CD14-positive monocyte (primary cell): Measurements from ENCODE around the gene RAB39B. TPM values are rescaled to one million over a fixed set of nuclear protein-coding genes. Genes with fewer than 3 reads are reported as not detected.

Source experiments
- DNase-seq, 3 donors: peaks; one replicate each; pipeline ENCODE4 v3.0.0-alpha.2; 2011 to 2022
- H2AFZ ChIP-seq: 2 replicates; pipeline ENCODE4 v1.6.0; 2012; ENCODE audit warnings: mild to moderate bottlenecking, low read depth, low read length, inconsistent platforms; ENCODE audit not compliant: insufficient read depth, poor library complexity, severe bottlenecking
- H3K27ac ChIP-seq, 2 donors: 1 replicate in 1 of 2; 2 replicates in 1 of 2; pipeline ENCODE4 v1.5.1; 2012 to 2013; ENCODE audit warnings: low read length in 2 of 2, control low read depth in 1 of 2, inconsistent platforms in 1 of 2, low read depth in 1 of 2, mild to moderate bottlenecking in 1 of 2
- H3K27me3 ChIP-seq, 2 donors: one replicate each; pipeline versions ENCODE4 v1.6.0 to v1.6.1; 2011 to 2013; ENCODE audit warnings: low read length in 2 of 2; ENCODE audit not compliant: control insufficient read depth in 2 of 2, insufficient read depth in 2 of 2
- H3K36me3 ChIP-seq, 2 donors: replicated peaks in 1 of 2; 1 replicate in 1 of 2; 2 replicates in 1 of 2; pipeline versions ENCODE4 v1.5.1 to v1.6.1; 2012 to 2013; ENCODE audit warnings: low read length in 2 of 2, control low read depth in 1 of 2, inconsistent platforms in 1 of 2, mild to moderate bottlenecking in 1 of 2; ENCODE audit not compliant: insufficient read depth in 2 of 2, control insufficient read depth in 1 of 2
- H3K4me1 ChIP-seq, 2 donors: 1 replicate in 1 of 2; 2 replicates in 1 of 2; pipeline versions ENCODE4 v1.5.1 to v1.6.1; 2012 to 2013; ENCODE audit warnings: low read length in 2 of 2, control low read depth in 1 of 2, inconsistent platforms in 1 of 2, mild to moderate bottlenecking in 1 of 2, moderate library complexity in 1 of 2; ENCODE audit not compliant: insufficient read depth in 2 of 2, control insufficient read depth in 1 of 2
- H3K4me2 ChIP-seq: replicated peaks from 2 replicates; pipeline ENCODE3; 2012; ENCODE audit warnings: low read length, moderate library complexity, mild to moderate bottlenecking; ENCODE audit not compliant: poor library complexity, severe bottlenecking; ENCODE audit errors: extremely low read depth
- H3K4me3 ChIP-seq, 3 experiments: fragments of 200-600 bp in 1 of 3; sonication (generic) in 1 of 3; replicated peaks in 1 of 3; 1 replicate in 2 of 3; 2 replicates in 1 of 3; pipeline ENCODE4 v1.5.1; 2011 to 2013; ENCODE audit warnings: low read length in 3 of 3, mild to moderate bottlenecking in 3 of 3, control low read depth in 2 of 3, low read depth in 2 of 3, inconsistent platforms in 1 of 3, moderate library complexity in 1 of 3
- H3K79me2 ChIP-seq: 2 replicates; pipeline ENCODE4 v1.6.0; 2012; ENCODE audit warnings: mild to moderate bottlenecking, control low read depth, inconsistent platforms, low read length, moderate library complexity; ENCODE audit not compliant: insufficient read depth
- H3K9ac ChIP-seq: 2 replicates; pipeline ENCODE4 v1.6.0; 2017; ENCODE audit warnings: low read length, mild to moderate bottlenecking; ENCODE audit not compliant: insufficient read depth, poor library complexity, severe bottlenecking
- H3K9me3 ChIP-seq, 2 donors: replicated peaks in 1 of 2; 1 replicate in 1 of 2; 2 replicates in 1 of 2; pipeline versions ENCODE4 v1.5.1 to v1.6.1; 2012 to 2013; ENCODE audit warnings: low read length in 2 of 2, control low read depth in 1 of 2; ENCODE audit not compliant: control insufficient read depth in 1 of 2, insufficient read depth in 1 of 2
- H4K20me1 ChIP-seq: 2 replicates; pipeline ENCODE4 v1.6.0; 2012; ENCODE audit warnings: mild to moderate bottlenecking, low read length, control low read depth, moderate library complexity; ENCODE audit not compliant: insufficient read depth
- H3K27ac Mint-ChIP-seq, 7 donors: one replicate each; pipeline ENCODE4 v1.8.0; 2020; ENCODE audit warnings: mild to moderate bottlenecking in 7 of 7, mixed read lengths in 7 of 7, moderate library complexity in 6 of 7, inconsistent platforms in 2 of 7
- H3K27me3 Mint-ChIP-seq, 3 donors: one replicate each; pipeline ENCODE4 v1.8.0; 2021 to 2022; ENCODE audit warnings: low read depth in 3 of 3, mild to moderate bottlenecking in 3 of 3, mixed read lengths in 3 of 3, moderate library complexity in 3 of 3, inconsistent platforms in 1 of 3
- H3K36me3 Mint-ChIP-seq, 2 donors: one replicate each; pipeline ENCODE4 v1.8.0; 2020; ENCODE audit warnings: mixed read lengths in 2 of 2, inconsistent platforms in 1 of 2, mild to moderate bottlenecking in 1 of 2
- H3K4me1 Mint-ChIP-seq: one replicate; pipeline ENCODE4 v1.8.0; 2020; ENCODE audit warnings: mild to moderate bottlenecking, mixed read lengths
- H3K4me3 Mint-ChIP-seq, 2 donors: one replicate each; pipeline ENCODE4 v1.8.0; 2020; ENCODE audit warnings: mild to moderate bottlenecking in 2 of 2, mixed read lengths in 2 of 2, moderate library complexity in 1 of 2
- H3K9me3 Mint-ChIP-seq, 7 donors: one replicate each; pipeline ENCODE4 v1.8.0; 2020 to 2022; ENCODE audit warnings: mixed read lengths in 7 of 7, mild to moderate bottlenecking in 6 of 7, moderate library complexity in 6 of 7, inconsistent platforms in 2 of 7
- CTCF ChIP-seq: fragments of 200-600 bp; IDR thresholded peaks from one replicate; pipeline ENCODE4 v1.8.0; 2022; ENCODE audit warnings: antibody characterized with exemption, mild to moderate bottlenecking
- intact Hi-C, 2 donors: fragments of 100-400 bp; cut with micrococcal nuclease; formaldehyde crosslinking; loops; one replicate each; pipeline versions ENCODE4 v1.15.0 to v1.15.1; 2023
- polyA plus RNA-seq, 3 donors: library from polyadenylated mRNA; depleted of rRNA in 1 of 3; unstranded in 2 of 3; stranded (reverse) in 1 of 3; fragments of 300-500 nt in 2 of 3; fragments of >200 nt in 1 of 3; fragmentation: Illumina TruSeq in 2 of 3; gene quantifications; 1 replicate in 2 of 3; 2 replicates in 1 of 3; pipeline ENCODE4 v1.2.3, GENCODE V29; 2012 to 2021

The RAB39B gene
- polyA plus RNA-seq, 3 donors, result 0.20 to 0.41 (median 0.25) TPM

GRCh38 chrX:155235891-155236290 lies 28.4 kb downstream of the RAB39B start:
- H3K27me3 Mint-ChIP-seq, result peaks cover 0 to 5% (median 0%) of the 10 kb centered on the region in 3 donors
- H3K4me3 Mint-ChIP-seq, result no peak overlapping the region
- TF ChIP-seq CTCF, result no peak
- H3K36me3 Mint-ChIP-seq, result peaks cover 37 to 43% of the 10 kb centered on the region in 2 donors
- Histone ChIP-seq H3K9me3 (no peaks in the 10 kb centered on the region), H3K4me1 (no peaks in the 10 kb centered on the region), H3K79me2 (no peaks in the 10 kb centered on the region), H2AFZ (no peak overlapping the region), H4K20me1 (no peaks in the 10 kb centered on the region), H3K4me2 (no peak overlapping the region), H3K4me3 (no peak overlapping the region), H3K36me3 (peaks cover 31 to 69% of the 10 kb centered on the region in 2 donors), H3K27me3 (no peaks in the 10 kb centered on the region), H3K9ac (no peak overlapping the region), H3K27ac (no peak overlapping the region)
- DNase-seq, result no peak
- peaks cover 6% of the 10 kb centered on the region for H3K4me1 Mint-ChIP-seq
- no peaks in the 10 kb centered on the region for H3K9me3 Mint-ChIP-seq
- intact Hi-C loops, result no loop called here
- no peak overlapping the region for H3K27ac Mint-ChIP-seq

- Mint-ChIP-seq H3K36me3 (peaks cover 39 to 42% of the 10 kb centered on the region in 2 donors), H3K9me3 (no peaks in the 10 kb centered on the region), H3K4me3 (no peak overlapping the region), H3K4me1 (peaks cover 3% of the 10 kb centered on the region), H3K27ac (peak overlapping the region in 3 of 7 donors; percentile 4 to 75 (median 45)), H3K27me3 (peaks cover 0 to 5% (median 0%) of the 10 kb centered on the region in 3 donors)
- DNase-seq, result no peak
- Histone ChIP-seq H3K4me3 (no peak overlapping the region), H4K20me1 (no peaks in the 10 kb centered on the region), H2AFZ (no peak overlapping the region), H3K27ac (no peak overlapping the region), H3K27me3 (no peaks in the 10 kb centered on the region), H3K79me2 (no peaks in the 10 kb centered on the region), H3K36me3 (peaks cover 36 to 81% of the 10 kb centered on the region in 2 donors), H3K4me2 (no peak overlapping the region), H3K9ac (no peak overlapping the region), H3K9me3 (no peaks in the 10 kb centered on the region), H3K4me1 (no peaks in the 10 kb centered on the region)
- intact Hi-C loops, result no loop called here
- TF ChIP-seq CTCF, result no peak
These were observed 33.1 kb downstream of the RAB39B start for GRCh38 chrX:155231163-155231562.
